ENCODE data around the gene CBARP.

The CBARP gene

GRCh38 chr19:1245494-1246264, 7.9 kb upstream of the CBARP start:
- H3K27ac ChIP-seq (ENCODE audit: extremely low read depth, low read depth, low read length): no peak overlapping the region
- peaks cover 8% of the 10 kb centered on the region for H3K4me1 ChIP-seq (ENCODE audit: control insufficient read depth, insufficient read depth, low read length)
- POLR2A ChIA-PET: interaction anchor here (2.8 to 7.7 kb wide), 3 partner anchors 15 to 24 kb away, joined by 29 to 231 read pairs (median 128); partner anchors contain the start of gene CIRBP

GRCh38 chr19:1244693-1245451, 7.1 kb upstream of the CBARP start:
- no peak overlapping the region for H3K4me3 ChIP-seq (ENCODE audit: low read depth, low read length)
- H3K36me3 ChIP-seq (ENCODE audit: control insufficient read depth in 2 of 2, insufficient read depth in 1 of 2, low read length in 2 of 2): peaks cover 0 to 11% of the 10 kb centered on the region in 2 experiments; a peak in 1 of 3 replicates
- no peaks in the 10 kb centered on the region for H3K9me3 ChIP-seq (ENCODE audit: control insufficient read depth, insufficient read depth, low read depth, low read length)
- peaks cover 8% of the 10 kb centered on the region for H3K4me1 ChIP-seq (ENCODE audit: control insufficient read depth, insufficient read depth, low read length)
- peak overlapping the region; percentile 53; the same call in 1 of the 2 replicates for H3K27ac ChIP-seq (ENCODE audit: extremely low read depth, low read depth, low read length)
- ChIA-PET CTCF (interaction anchor here (0.6 to 5.5 kb wide), 45 partner anchors 8 to 487 kb away, joined by 3 to 299 read pairs (median 4); partner anchors contain the start of genes CIRBP, FAM174C, GPX4 and KISS1R), POLR2A (interaction anchor here (0.5 to 7.7 kb wide), 12 partner anchors 8 to 164 kb away, joined by 3 to 231 read pairs (median 10); partner anchors contain the start of genes CIRBP, FAM174C and GPX4)
- TF ChIP-seq ZNF157 (tag by site-specific recombination; IDR thresholded peaks at IDR 0.05): no peak
- no peak for TF ChIP-seq KLF9 (tag by site-specific recombination; IDR thresholded peaks at IDR 0.05; ENCODE audit: low read depth)
- no peak for TF ChIP-seq ZNF544 (tag by site-specific recombination; IDR thresholded peaks at IDR 0.05)
- TF ChIP-seq ZNF560 (tag by site-specific recombination; IDR thresholded peaks at IDR 0.05; ENCODE audit: borderline replicate concordance): no peak
- TF ChIP-seq ZNF510 (tag by site-specific recombination; IDR thresholded peaks at IDR 0.05; ENCODE audit: insufficient replicate concordance): no peak
- TF ChIP-seq EGR2 (tag by site-specific recombination; IDR thresholded peaks at IDR 0.05; ENCODE audit: low read depth): peak; percentile 70
- no peak for TF ChIP-seq ZNF776 (tag by site-specific recombination; IDR thresholded peaks at IDR 0.05; ENCODE audit: borderline replicate concordance)
- TF ChIP-seq TSHZ1 (tag by site-specific recombination; IDR thresholded peaks at IDR 0.05; ENCODE audit: borderline replicate concordance): no peak
- peak; percentile 4; the same call in 1 of the 2 replicates for TF ChIP-seq ZNF561 (tag by site-specific recombination; IDR thresholded peaks at IDR 0.05; ENCODE audit: borderline replicate concordance)
- TF ChIP-seq ZNF76 (tag by site-specific recombination; IDR thresholded peaks at IDR 0.05; ENCODE audit: borderline replicate concordance, low read depth): no peak
- TF ChIP-seq ZNF426 (tag by site-specific recombination; IDR thresholded peaks at IDR 0.05): no peak
- no peak for TF ChIP-seq ZNF785 (tag by site-specific recombination; IDR thresholded peaks at IDR 0.05)
- TF ChIP-seq PATZ1 (tag by site-specific recombination; IDR thresholded peaks at IDR 0.05): peak; percentile 92
- no peak for TF ChIP-seq ZNF654 (tag by site-specific recombination; IDR thresholded peaks at IDR 0.05; ENCODE audit: low read depth)

More at GRCh38 chr19:1245494-1246264, 7.9 kb upstream of the CBARP start:
- Histone ChIP-seq H3K36me3 (ENCODE audit: control insufficient read depth in 2 of 2, insufficient read depth in 1 of 2, low read length in 2 of 2) (peaks cover 0 to 11% of the 10 kb centered on the region in 2 experiments; a peak in 1 of 3 replicates), H3K9me3 (ENCODE audit: control insufficient read depth, insufficient read depth, low read depth, low read length) (no peaks in the 10 kb centered on the region), H3K4me3 (ENCODE audit: low read depth, low read length) (no peak overlapping the region)
- CTCF ChIA-PET: interaction anchor here (0.6 to 5.5 kb wide), 4 partner anchors 19 to 239 kb away, joined by 3 to 299 read pairs (median 3); partner anchors contain the start of gene CIRBP
- TF ChIP-seq KLF8 (tag by site-specific recombination; IDR thresholded peaks at IDR 0.05): peak; percentile 10; the same call in 1 of the 2 replicates
- TF ChIP-seq KLF1 (tag by site-specific recombination; IDR thresholded peaks at IDR 0.05): peak; percentile 85
- peak; percentile 25; the same call in 1 of the 2 replicates for TF ChIP-seq KLF17 (tag by site-specific recombination; IDR thresholded peaks at IDR 0.05)
- no peak for TF ChIP-seq YY2 (tag by site-specific recombination; IDR thresholded peaks at IDR 0.05)
- peak; percentile 37; the same call in 1 of the 2 replicates for TF ChIP-seq GLIS1 (tag by site-specific recombination; IDR thresholded peaks at IDR 0.05)
- 0 out of 2 replicates have a peak, but pooled peaks have one; percentile 14 for TF ChIP-seq SP2 (tag by site-specific recombination; IDR thresholded peaks at IDR 0.05)
- TF ChIP-seq ZNF112 (tag by site-specific recombination; IDR thresholded peaks at IDR 0.05): no peak
- peak; percentile 5 for TF ChIP-seq ZFHX2 (tag by site-specific recombination; conservative IDR thresholded peaks at IDR 0.05)
- TF ChIP-seq ZNF350 (tag by site-specific recombination; IDR thresholded peaks at IDR 0.05): no peak
- TF ChIP-seq ZNF341 (tag by site-specific recombination; IDR thresholded peaks at IDR 0.05; ENCODE audit: low read depth): peak; percentile 41; the same call in 1 of the 2 replicates
- peak; percentile 81 for TF ChIP-seq ZNF18 (tag by site-specific recombination; IDR thresholded peaks at IDR 0.05)
- peak; percentile 49 for TF ChIP-seq ZIC2 (tag by site-specific recombination; IDR thresholded peaks at IDR 0.05)

Measured in HEK293 (cell line).